Fibroblast of skin of left quadriceps (primary cell): Measurements from ENCODE around the gene PAQR8.
"Not testable (repeated sequence)": the region's sequence is repeated elsewhere in the genome, so short reads cannot be mapped to it uniquely, and the experiment has no call there.

Source experiments
- DNase-seq, 2 experiments: peaks; one replicate each; pipeline ENCODE4 v3.0.0-alpha.2; 2013; ENCODE audit warnings: low read depth in 2 of 2

PAQR8 gene

DNA sequence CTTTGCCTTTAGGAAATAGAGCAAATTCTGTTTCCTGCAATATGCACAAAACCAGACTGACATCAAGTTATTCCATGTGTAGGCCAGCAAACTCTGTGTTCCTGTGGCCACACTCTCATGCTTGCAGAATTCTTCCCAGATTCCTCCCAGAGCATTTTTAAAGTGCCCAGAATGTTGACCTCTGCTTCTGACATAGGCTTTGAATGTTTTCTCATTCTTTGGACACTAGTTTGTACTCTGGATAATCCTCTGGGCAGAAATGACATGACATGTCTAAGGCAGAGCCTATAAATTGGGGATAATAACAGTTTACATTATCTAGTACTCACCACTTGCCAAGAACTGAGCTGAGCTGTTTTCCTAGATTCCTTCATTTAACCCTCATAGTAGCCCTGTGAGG lies 49.0 kb downstream of the PAQR8 start:
- DNase-seq: no peak

DNA sequence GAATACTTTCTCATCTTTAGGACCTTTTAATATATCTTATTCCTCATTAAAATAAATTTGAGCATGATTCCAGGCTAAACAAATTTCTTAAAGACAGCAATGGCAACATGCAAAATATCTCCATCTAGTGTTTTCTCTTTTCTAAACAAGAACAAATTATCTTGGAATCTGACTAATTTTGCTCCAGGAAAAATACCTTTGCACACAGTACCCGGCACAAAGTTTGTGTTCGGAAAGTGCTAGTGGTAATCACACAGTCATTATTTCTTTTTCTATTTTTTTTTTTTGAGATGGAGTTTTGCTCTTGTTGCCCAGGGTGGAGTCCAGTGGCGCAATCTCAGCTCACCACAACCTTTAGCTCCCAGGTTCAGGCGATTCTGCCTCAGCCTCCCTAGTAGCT lies 50.0 kb downstream of the PAQR8 start:
- no peak for DNase-seq

DNA sequence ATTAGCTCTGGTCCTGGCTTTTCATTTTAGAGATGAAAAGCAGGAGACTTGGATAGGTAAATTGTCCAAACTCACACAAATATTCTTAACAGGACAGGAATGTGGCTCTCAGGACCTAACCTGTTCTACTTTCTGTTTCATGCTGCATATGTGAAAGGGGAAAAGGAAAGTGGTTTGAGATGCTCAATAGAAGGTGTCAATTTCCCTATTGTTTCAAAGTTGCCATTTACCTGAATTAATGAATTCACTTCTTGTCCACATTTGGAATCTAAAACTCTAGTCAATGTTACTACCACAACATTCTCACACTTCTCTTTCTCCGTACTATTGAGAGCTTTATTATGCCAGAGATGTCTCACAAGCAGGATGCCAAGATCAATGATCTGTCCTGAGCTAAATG lies 53.4 kb downstream of the PAQR8 start:
- DNase-seq: no peak

DNA sequence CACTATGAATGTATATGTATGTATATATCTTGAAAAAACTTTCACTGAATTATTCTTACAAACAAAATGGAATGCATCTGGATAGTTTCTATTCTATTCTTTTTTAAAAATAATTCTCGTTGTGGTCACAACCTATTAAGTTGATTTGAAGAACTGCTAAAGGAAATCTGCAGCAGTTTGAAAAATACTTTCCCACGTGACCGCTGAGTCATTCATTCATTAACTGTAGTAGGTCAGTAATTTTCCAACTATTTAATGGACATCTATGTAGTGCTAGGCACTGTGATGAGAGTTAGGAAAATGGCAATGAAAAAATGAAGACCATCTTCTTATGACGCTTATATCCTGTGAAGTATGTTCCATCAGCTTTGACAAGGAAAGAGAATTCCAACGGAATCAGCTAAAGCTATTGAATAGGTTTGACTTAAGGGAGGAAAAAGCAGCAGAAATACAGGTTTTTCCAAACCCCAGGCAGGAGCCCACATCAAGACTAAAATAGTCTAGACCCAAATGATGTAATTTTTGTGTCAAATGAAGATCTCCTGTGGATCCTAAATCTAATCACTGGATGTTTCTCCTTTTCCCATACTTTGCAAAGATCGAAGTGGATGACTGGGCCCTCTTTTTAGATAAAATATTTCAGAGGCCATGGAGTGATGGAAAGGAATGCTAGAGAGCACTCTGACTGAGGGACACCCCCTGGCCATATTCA lies 54.1 kb downstream of the PAQR8 start:
- DNase-seq: no peak

DNA sequence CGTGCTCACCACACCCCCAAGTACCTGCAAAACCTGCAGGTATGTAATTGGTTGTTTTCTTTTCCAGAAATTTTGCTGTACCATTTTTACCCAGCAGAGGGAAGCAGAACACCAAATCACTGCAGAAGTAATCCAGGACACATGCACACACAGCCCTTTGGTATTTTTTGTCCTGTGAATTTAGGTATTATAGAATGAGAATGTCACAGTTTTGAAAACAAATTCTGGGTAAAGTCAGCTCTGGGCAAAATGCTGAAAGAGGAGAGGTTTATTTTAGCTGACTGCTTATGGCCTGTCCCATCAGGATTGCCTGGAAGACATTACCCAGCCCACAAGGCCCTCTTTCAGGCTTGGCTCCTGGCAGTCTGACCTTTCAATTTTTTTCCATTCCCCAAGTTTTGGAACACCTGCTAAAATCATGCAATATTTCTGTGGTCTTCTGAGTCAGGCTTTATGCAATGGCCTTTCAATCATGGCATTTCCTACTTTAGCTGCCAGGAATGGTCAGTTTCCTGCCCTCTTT lies 54.7 kb downstream of the PAQR8 start:
- no peak for DNase-seq

DNA sequence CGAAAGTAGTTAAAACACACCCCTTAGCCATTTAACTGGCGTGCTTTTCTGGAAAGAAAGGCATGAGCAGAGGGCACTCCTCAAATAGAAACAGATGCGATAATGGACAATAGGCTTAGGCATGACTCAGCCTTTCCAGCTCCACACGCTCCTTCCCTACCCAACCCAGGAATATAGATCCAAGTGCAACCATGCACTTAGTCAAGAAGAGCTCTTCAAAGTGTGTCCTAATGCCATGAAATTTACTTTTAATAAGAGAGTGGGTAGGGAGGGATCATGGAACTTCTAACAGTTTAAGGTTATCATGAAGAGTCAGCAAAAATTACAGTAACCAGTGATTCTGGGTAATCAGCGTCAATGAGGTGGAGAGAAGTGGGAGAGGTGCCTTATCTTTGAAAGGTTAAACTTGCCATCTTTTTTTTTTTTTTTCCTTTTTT lies 55.7 kb downstream of the PAQR8 start:
- DNase-seq: no peak

DNA sequence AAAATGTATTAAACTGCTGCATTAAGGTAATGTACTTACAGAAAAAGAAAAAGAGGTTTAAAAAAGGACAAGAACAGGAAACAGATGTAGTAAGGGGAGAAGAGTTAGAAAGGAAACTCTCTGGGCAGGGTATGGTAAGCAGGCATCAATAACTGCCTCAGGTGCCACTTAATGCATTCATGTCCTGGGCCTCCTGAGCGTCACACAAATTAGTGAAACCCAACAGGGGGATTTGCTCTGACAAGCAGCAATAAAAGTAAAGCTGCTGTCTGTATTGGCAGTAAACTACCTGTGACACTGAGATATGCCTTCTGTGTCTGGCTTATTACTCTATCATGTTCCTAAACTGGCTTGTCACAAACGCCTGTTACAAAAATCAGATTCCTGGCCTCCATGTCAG lies 56.7 kb downstream of the PAQR8 start:
- DNase-seq: no peak

DNA sequence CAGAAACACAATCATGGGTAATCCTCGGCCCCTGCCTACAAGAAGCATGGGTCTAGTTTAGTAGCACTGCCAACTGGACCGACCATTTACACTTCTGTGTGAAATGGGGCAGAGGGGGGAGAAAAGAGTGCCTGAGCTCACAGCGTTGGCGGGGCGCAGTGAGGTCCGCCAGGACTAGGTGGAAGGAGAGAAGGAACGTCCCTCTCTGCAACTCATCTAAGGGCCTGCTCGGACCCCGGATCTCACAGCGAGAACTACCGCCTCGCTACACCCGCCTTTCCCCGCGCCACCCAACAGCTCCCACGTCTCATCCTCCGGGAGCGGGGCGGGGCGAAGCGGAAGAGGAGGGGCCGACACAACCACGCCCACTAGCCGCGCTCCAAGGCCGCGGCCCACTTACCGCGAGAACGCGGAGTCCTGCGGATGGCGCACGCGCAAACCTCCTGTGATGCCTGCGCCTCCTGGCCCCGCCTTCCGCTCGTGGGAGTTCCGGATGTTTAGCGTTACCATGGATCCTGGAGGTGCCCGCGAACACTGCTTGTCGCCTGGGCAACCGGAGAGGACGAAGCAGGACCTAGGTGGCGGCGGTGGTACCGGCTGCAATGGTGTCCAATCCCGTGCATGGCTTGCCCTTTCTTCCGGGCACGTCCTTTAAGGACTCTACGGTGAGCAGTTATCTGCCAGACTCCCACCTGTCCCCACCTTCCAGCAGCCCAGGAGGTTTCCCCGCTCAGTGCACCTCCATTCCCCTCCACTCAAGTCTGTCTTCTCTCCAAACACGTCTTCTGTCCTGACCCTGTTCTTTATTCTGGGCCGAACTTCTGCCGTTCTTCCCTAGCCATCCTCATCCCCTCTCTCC lies 58.1 kb downstream of the PAQR8 start, which contains the start of gene EFHC1:
Gene EFHC1 (plus strand): TSS at position 534 of the 859 bp plus-strand sequence. CDS start 69 bp downstream, at position 603.
- DNase-seq: peak; percentile 95

DNA sequence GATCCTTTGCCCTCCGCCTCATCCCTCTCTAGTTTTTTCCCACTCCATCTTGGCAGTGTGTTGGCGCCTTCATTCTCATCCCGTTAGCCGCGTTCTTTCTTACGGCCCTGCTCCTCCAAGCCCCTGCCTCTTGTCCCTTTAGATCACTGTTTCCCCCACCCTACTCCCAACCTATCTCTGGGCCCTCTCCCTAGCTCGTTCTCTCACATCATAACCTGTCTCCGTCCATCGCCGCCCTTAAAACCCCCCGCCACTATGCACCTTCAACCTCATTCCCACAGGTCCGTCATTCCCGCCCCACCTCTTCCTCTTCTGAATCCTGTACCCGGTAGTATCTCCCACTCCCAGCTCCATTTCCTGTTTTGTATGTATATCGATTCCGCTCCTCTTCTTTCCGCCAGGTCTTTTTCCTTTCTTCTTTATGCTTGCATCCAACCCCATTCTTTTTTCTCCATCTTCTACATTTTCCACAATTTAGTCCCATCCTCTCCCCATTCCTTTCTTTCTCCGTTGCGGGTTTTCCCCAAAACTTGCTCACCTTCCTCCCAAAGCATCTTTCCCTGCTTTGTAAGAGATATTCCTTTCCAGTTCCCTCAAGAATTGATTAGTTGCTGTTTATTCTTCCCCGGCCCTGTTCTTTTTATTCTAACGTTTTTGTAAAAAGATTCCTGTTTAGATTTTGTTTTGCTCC lies 58.9 kb downstream of the PAQR8 start:
- no peak for DNase-seq

DNA sequence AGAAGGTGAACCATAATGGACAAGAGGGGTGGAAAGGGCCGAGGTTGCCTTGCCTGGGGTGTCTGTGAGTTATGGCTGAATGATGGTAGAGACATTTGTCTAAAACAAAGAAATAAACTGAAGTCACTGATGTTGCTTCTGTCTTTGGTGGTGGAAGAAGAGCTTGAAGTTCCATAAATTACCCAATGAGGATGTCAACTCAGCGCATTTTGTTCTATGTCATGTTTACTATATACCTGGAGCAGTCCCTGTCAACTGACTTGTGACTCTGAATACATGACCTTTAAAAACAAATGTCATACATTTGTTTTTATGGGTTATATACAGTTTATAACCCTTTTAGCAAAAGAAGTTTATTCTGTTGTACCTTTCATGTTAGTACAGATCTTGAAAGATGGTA lies 60.2 kb downstream of the PAQR8 start:
- DNase-seq: no peak

DNA sequence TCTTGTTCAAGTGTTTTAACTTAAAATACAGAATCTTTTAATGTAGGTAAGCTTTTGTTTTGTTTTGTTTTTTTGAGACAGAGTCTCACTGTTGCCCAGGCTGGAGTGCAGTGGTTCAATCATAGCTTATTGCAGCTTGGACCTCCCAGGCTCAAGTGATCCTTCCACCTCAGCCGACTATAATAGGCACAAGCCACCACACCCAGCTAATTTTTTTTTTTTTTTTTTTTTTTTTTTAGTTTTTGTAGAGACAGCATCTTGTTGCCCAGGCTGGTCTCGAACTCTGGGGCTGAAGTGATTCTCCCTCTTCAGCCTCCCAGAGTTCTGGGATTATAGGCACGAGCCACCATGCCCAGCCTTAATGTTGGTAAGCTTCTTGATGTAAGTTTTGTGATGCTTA lies 61.5 kb downstream of the PAQR8 start:
- DNase-seq: no peak

DNA sequence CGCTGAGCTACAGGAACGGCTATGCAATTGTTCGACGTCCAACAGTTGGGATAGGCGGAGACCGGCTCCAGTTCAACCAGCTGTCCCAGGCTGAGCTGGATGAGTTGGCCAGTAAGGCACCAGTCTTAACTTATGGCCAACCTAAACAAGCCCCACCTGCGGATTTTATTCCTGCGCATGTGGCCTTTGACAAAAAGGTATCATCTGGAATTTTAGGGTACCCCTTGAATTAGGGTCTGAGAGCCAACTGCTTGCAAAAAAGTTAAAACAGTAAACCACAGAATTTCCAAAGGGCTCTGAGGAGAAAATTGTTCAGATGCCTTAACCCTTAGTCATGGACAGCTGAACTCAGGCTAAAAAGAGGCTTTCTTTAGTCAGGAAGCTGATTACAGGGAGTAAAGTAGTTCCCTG lies 62.0 kb downstream of the PAQR8 start:
- DNase-seq: peak; percentile 81 to 83

DNA sequence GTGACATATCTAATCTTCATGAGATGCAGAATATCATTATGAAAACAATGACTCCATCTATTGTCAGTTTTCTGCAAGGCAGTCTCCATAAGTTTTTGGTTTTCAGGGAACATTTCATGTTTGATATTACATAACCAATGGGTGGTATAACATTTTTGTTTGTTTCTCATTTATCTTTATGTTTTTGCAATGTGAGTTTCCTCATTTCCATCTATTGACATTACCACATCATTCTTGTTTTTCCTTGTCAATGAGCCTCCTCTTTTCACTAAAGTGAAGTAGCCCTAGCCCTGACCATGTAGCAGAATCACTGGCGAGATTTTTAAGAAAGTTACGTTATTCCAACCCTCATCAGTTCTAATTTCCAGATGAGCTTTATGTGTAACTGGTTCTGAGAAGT lies 62.6 kb downstream of the PAQR8 start:
- DNase-seq: no peak

DNA sequence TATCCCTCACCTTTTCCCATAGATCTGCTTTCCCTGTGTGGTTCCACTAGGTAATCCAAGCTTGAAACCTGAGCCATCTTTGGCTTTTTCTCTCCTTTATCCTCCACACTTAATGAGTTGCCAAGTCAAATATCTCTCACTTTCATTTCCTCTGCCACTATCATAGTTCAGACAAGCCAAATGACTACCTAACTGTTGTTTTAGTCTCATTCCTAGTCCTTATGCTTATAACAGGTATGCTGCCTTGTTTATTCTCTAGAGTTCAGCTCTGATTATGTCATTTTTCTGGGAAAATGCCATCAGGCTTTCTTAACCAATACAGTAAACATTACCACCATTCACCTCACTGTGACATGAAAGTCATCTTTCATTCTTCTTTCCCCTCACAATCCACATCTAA lies 64.7 kb downstream of the PAQR8 start:
- no peak for DNase-seq

DNA sequence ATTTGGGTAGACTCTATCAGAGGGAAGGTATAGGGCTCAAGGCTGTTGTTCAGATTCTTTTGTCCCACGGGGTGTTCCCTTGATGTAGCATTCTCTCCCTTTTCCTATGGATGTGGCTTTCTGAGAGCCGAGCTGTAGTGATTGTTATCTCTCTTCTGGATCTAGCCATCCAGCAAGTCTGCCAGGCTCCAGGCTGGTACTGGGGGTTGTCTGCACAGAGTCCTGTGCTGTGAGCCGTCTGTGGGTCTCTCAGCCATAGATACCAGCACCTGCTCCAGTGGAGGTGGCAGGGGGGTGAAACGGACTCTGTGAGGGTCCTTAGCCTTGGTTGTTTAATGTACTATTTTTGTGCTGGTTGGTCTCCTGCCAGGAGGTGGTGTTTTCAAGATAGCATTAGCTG lies 71.3 kb downstream of the PAQR8 start:
- not testable (repeated sequence) for DNase-seq

DNA sequence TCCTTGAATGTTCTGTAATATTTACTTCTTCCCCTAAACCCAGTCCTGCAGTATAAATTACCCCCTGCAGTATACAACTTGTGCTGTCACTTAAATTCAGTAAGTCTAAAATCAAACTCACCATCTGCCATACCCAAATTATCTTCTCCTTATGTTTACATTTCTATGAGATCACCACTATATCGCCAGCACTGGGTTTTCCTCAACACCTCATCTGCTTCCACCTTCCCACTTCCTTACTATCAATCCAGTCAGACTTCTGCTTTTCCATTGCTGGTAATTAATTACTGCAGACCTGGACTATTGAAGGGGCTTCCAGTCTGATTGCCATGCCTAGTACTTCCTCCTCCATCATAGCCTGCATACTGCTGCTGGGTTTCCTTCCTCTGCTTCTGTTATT lies 73.4 kb downstream of the PAQR8 start:
- no peak for DNase-seq

DNA sequence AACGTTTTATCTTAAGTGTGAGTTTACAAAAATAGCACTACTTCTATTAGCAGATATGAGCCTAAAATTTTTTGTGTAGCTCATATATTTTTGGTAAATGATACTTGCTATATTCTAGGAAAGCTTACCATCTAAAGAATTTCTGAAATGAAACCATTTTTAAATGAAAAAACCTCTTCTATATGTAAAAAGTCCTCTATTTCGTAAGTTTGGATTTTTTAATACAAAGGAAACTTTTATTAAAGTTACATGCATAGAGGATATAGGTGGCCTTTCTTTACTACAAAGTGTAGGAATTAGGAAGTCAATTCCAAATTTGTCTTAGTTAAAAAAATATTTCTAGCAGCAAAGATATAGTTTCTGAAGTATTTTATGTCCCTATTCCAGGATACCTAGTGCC lies 77.0 kb downstream of the PAQR8 start:
- DNase-seq: no peak

DNA sequence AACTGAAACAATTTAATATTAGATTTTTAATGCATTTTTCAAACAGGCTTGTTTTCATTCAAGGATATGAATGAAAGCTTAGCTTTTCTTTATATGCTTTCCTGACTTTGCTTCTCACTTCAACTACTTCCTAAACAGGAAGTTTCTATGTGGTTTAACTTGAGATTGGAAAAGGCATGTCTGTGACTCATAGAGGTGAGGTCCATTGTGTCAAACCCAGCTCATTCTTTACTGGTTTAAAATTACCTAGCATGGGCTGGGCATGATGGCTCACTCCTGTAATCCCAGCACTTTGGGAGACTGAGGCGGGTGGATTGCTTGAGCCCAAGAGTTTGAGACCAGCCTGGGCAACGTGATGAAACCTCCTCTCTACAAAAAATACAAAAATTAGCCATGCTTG lies 92.6 kb downstream of the PAQR8 start:
- DNase-seq: no peak

DNA sequence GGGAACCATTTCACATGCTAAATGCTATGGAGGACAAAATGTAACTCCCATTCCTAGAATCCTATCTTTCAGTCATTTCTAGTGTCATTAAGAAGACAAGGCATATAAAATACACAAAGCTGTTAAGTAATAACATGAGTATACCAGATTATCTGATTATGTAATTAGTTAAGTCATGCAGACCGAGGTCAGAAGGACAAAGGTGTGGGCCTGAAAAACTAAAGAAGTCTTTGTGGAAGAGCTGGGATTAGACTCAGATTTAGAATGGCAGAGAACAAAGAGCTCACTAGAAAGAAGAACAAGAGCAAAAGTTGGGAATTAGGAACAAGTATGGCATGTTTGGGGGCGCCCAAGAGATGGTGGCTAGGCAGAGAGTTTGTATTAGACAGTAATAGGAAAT lies 95.1 kb downstream of the PAQR8 start:
- DNase-seq: no peak
